ENCODE results near the gene SMAD3.

GRCh38 chr15:67118808-67119207, 53.4 kb downstream of the SMAD3 start:
- no peak for TF ChIP-seq CTCF (conservative IDR thresholded peaks at IDR 0.05; ENCODE audit: low read length)
- TF ChIP-seq EZH2phosphoT487 (IDR thresholded peaks at IDR 0.05; ENCODE audit: borderline replicate concordance, low read depth, low read length) = no peak
